H7 (cell line): ENCODE measurements around the gene ANKRD13D. TPM values are rescaled to one million over a fixed set of nuclear protein-coding genes. Genes with fewer than 3 reads are reported as not detected.

Source experiments
- DNase-seq: peaks from one replicate; pipeline ENCODE4 v3.0.0; 2012
- H3K27me3 ChIP-seq: 2 replicates; pipeline ENCODE4 v1.6.0; 2011; ENCODE audit warnings: mild to moderate bottlenecking, low read length; ENCODE audit not compliant: control insufficient read depth, insufficient read depth
- H3K36me3 ChIP-seq: replicated peaks from 2 replicates; pipeline ENCODE4 v1.5.1; 2011; ENCODE audit warnings: low read length; ENCODE audit not compliant: control insufficient read depth, insufficient read depth
- H3K4me3 ChIP-seq: 2 replicates; pipeline ENCODE4 v1.5.1; 2011; ENCODE audit warnings: low read depth, mild to moderate bottlenecking, control low read depth, low read length, moderate library complexity; ENCODE audit not compliant: insufficient read depth
- total RNA-seq: library from RNA; depleted of rRNA; stranded (reverse); fragments of >200 nt; shearing (Covaris generic); gene quantifications from 2 replicates; pipeline ENCODE4 v1.2.3, GENCODE V29; 2014

Gene ANKRD13D
- total RNA-seq, 1 experiment from 2014 or later, result 32.2 TPM

DNA sequence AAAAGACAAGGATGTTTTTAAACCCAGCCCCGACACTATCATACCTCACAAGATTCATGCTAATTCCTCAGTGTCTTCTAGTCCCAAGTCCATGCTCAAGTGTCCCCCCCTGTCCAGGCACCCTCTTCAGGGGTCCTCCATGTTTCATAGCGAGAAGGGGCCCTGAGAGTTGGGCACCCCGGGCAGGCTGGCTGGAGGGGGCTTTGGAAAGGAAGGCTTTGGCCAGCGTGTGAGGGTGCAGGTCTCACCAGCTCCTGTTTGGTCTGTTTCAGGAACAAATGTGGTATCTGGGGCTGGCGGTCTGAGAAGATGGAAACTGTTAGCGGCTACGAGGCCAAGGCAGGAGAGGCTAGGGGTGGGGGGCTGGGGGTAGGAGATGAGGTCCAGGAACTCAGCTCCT, 9.7 kb downstream of the ANKRD13D start:
- no peak for DNase-seq
- Histone ChIP-seq H3K4me3 (no peak overlapping the region), H3K27me3 (no peaks in the 10 kb centered on the region), H3K36me3 (peaks cover 2% of the 10 kb centered on the region)

DNA sequence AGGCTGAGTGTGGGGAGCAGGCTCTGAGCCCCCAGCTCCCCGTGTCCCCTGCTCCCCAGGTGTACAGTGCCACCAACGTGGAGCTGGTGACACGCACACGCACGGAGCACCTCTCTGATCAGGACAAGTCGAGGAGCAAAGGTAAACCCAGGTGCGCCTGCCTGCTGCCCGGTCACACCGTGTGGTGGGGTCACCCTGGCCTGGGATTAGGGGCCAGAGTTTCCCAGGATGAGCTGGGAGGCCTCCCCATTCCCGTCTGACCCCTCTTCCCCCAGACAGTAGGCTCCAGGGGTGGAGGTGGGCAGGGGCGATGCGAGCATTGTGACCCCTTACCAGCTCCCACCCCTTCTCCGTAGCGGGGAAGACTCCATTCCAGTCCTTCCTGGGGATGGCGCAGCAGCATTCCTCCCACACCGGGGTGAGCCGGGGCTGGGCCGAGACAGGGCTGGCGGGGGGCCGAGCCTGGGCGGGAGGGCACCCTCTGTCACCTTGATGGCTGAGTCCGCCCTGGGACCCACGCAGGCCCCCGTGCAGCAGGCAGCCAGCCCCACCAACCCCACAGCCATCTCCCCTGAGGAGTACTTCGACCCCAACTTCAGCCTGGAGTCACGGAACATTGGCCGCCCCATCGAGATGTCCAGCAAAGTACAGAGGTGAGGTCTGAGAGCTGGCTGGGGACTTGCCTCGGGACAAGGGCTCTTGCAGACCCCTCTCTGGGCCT, 10.5 kb downstream of the ANKRD13D start:
- peaks cover 2% of the 10 kb centered on the region for H3K36me3 ChIP-seq
- DNase-seq, result no peak
- peaks cover 3% of the 10 kb centered on the region; the same call in 1 of the 2 replicates for H3K27me3 ChIP-seq
- no peak overlapping the region for H3K4me3 ChIP-seq

DNA sequence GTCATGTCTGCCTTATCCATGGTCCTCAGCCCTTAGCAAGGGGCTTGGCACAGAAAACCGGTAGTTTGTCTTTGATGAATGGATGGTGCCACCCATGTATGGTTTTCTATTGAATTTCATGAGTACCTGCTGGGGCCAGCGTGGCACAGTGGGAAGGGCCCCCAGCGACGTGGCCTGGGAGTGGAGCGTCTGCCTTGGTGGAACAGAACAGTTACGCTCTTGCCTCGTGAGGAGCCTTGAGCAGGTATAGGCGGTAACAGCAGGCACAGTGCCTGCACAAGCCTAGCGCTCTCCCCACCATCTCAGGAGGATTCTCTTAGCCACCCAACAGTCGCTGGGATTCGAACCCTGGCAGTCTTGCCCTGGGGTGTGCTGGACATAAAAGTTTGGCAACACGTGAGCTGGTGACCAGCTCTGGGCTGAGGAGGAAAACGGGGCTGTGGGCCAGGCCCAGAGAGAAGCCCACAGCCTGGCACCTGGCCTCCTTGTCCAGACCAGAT, 11.2 kb downstream of the ANKRD13D start:
- DNase-seq, result no peak
- Histone ChIP-seq H3K27me3 (peaks cover 3% of the 10 kb centered on the region; the same call in 1 of the 2 replicates), H3K36me3 (peaks cover 2% of the 10 kb centered on the region), H3K4me3 (no peak overlapping the region)

DNA sequence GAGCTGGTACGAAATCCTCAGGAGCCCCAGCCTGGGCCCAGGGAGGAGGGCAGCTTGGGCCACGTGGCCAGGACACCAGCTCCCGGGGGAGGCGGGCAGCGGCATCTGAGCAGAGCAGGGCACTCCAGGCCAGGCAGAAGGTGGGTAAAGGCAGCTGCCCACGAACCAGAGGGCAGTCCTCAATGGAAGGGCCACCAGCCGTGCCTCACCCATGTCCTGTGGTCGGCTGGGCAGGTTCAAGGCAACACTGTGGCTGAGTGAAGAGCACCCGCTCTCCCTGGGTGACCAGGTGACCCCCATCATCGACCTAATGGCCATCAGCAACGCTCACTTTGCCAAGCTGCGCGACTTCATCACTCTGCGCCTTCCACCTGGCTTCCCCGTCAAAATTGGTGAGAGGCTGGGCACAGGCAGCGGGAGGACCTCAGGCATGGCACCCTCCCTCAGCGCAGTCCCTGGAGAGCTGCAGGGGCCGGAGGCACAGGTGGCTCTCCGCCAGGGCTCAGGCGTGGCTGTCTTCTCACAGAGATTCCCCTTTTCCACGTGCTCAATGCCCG, 11.7 kb downstream of the ANKRD13D start:
- Histone ChIP-seq H3K4me3 (no peak overlapping the region), H3K36me3 (peaks cover 2% of the 10 kb centered on the region), H3K27me3 (peaks cover 3% of the 10 kb centered on the region; the same call in 1 of the 2 replicates)
- DNase-seq, result no peak

DNA sequence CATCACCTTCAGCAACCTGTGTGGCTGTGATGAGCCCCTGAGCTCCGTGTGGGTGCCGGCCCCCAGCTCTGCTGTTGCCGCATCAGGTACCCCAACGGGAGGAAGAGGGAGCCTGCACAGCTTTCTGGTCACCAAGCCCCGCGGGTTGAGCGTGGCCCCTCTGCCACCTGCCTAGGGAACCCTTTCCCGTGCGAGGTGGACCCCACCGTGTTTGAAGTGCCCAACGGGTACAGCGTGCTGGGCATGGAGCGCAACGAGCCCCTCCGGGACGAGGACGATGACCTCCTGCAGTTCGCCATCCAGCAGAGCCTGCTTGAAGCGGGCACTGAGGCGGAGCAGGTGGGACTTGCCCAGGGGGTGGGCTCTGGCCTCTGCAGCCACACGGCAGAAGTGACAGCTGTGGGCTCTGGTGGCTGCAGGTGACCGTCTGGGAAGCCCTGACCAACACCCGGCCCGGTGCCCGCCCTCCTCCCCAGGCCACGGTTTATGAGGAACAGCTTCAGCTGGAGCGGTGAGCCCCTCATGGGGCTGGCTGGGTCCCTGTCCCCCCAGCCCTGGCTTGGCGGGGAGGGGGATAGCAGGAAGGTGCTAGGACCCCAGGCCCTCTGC, 12.3 kb downstream of the ANKRD13D start:
- DNase-seq, result no peak
- Histone ChIP-seq H3K4me3 (peak overlapping the region; percentile 86; the same call in 1 of the 2 replicates), H3K27me3 (peaks cover 3% of the 10 kb centered on the region; the same call in 1 of the 2 replicates), H3K36me3 (peaks cover 2% of the 10 kb centered on the region)

DNA sequence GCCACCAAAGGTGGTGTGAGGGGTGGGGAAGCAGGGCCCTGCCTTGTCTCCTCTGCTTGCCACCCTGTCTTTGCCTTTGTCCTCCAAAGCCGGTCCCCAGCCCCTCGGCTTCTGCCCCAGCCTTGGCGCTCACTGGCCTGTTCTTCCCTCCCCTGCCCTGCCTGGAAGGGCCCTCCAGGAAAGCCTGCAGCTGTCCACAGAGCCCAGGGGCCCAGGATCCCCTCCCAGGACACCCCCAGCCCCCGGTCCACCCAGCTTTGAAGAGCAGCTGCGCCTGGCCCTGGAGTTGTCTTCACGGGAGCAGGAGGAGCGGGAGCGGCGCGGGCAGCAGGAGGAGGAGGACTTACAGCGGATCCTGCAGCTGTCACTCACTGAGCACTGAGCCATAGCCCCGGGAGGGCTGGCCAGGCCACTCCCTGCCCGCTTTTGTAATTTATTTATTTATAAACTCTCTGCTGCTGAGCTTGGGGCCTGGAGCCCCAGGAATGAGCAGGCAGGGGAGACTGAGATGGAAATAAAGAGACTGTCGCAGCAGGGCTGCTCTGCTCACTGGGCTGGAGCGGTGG, 12.9 kb downstream of the ANKRD13D start:
- H3K27me3 ChIP-seq, result peaks cover 3% of the 10 kb centered on the region; the same call in 1 of the 2 replicates
- peak; percentile 91 for DNase-seq
- H3K36me3 ChIP-seq, result peaks cover 2% of the 10 kb centered on the region
- H3K4me3 ChIP-seq, result peak overlapping the region; percentile 86

DNA sequence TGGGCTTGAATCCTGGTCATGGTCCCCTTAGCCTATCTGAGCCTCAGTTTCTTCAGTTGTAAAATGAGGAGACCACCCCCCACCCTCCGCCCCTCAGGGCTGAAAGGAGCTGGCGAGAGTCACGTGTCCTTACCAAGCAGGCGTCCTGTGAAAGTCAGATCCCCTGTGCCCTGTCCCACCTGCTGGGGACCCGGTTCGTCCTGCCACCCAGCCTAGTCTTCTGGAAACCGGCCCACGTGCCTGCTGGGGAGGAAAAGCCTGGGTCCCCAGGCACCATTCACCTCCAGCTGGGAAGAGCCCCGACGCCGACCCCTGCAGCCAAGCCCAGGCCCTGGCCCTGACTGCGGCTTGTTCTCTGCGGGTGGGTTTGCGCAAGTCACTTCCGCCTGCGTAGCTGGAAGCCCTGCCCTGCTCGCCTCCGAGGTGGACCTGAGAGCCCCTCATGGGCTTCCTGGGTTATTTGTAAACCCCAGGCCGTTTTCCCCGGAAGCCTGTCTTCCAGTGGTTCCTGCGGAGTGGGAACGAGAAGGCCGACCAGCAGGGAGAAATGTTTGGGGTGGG, 13.5 kb downstream of the ANKRD13D start:
- peaks cover 2% of the 10 kb centered on the region for H3K36me3 ChIP-seq
- peak overlapping the region; percentile 86 for H3K4me3 ChIP-seq
- peak; percentile 89 for DNase-seq
- H3K27me3 ChIP-seq, result peaks cover 3% of the 10 kb centered on the region; the same call in 1 of the 2 replicates

DNA sequence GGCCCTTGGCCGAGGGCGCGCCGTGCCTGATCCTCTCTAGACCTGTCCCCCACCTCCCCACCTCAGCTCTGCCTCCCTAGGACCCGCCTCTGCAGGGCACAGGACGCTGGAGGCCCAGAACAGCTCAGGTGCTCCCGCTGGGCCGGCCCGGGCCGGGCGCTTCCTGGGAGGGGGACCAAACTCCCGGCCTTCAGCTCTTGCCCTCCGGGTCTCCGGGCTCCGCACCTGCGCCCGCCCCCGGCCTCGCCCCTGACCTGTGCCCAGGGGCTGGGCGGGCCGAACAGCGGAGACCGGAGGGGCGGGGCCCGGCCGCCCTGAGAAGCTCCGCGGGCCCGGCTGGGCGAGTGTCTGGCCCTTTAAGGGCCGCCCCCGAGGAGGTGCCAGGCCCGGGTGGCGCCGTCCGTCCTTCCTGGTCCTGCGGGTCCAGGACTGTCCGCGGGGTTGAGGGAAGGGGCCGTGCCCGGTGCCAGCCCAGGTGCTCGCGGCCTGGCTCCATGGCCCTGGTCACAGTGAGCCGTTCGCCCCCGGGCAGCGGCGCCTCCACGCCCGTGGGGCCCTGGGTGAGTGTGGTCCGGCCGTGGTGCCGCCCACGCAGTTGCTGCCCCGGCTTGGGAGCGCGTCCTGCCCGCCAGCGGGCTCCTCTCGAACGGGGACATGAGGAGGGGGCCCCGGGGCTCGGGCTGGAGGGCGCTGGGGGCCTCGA, 14.2 kb downstream of the ANKRD13D start, which contains the start of gene SSH3:
Gene SSH3, plus strand, starts transcription at position 399 of the 703 bp plus-strand sequence. Its CDS starts 96 bp downstream, at position 495.
- H3K4me3 ChIP-seq, result peak within 1 kb of the TSS; percentile 86
- peaks cover 2% of the 10 kb centered on the region for H3K36me3 ChIP-seq
- peaks cover 3% of the 10 kb centered on the region; the same call in 1 of the 2 replicates for H3K27me3 ChIP-seq
- DNase-seq, result peak; percentile 97

DNA sequence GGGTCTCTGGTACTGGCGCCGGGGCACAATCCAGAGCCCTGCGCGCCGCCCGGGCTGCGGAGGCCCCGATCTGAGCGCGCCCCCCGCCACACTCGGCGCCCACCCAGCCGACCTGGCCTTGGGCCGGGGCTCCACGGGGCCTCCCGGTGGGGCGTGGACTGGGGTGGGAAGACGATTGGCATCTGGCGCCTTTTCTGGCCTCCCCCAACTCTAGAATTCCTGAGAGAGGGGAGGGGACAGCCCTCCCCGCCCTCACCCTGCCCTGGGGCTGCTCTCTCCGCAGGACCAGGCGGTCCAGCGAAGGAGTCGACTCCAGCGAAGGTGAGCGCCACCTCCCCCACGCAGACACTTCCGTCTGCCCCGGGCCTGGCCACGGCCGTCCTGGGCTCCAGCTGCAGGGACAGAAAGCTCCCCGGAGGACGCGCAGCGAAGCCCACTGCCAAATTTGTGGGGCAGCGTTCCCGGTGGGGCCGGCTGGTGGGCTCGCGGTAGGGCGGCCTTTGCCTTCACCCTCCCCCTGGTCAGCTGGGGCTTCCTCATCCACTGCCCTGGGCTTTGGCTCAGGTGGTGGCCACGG, 14.8 kb downstream of the ANKRD13D start:
- Histone ChIP-seq H3K36me3 (peaks cover 2% of the 10 kb centered on the region), H3K4me3 (peak overlapping the region; percentile 86), H3K27me3 (peaks cover 3% of the 10 kb centered on the region; the same call in 1 of the 2 replicates)
- DNase-seq, result peak; percentile 84

DNA sequence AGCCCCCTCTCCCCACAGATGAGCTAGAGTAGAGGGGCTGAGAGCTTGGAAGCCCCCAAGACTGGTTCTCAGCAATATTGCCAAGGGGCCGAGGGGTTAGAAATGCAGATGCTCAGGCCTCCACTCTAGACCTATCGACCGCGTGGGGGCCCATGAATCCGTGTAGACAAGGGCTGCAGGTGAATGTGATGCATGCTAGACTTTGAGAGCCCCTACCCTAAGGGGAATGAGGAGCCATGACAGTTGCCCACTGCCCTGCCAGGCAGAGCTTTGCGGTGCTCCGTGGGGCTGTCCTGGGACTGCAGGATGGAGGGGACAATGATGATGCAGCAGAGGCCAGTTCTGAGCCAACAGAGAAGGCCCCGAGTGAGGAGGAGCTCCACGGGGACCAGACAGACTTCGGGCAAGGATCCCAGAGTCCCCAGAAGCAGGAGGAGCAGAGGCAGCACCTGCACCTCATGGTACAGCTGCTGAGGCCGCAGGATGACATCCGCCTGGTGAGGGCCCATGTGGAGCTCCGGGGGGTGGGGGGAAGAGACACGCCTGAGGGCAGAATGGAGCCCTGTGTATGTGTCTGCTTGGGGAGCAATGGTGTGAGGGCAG, 15.5 kb downstream of the ANKRD13D start:
- H3K36me3 ChIP-seq, result peaks cover 1% of the 10 kb centered on the region
- peak overlapping the region; percentile 86 for H3K4me3 ChIP-seq
- H3K27me3 ChIP-seq, result peaks cover 3% of the 10 kb centered on the region; the same call in 1 of the 2 replicates
- DNase-seq, result peak; percentile 46

DNA sequence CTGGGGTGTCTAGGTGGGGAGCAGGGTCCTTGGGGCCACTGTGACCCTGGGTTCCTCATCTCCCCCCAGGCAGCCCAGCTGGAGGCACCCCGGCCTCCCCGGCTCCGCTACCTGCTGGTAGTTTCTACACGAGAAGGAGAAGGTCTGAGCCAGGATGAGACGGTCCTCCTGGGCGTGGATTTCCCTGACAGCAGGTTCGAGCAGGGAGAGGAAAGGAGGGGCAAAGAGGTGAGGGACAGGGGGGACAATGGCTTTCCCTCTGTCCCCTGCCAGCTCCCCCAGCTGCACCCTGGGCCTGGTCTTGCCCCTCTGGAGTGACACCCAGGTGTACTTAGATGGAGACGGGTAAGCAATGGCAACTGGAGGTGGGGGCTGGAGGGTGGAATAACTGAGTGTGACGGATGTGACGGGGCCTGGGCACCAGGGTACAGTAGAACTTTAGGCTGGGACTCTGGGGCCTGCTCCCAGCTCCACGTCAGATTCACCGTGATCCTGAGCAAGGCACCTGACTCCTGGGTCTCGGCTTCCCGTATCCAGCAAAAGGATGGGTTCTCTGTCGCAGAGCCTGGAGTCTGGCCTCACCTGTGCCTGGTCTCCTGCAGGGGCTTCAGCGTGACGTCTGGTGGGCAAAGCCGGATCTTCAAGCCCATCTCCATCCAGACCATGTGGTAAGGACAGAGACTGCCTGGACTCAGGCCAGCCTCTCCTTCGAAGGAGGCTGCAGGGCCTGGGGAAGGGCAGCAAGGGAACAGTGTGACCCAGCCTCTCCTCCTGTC, 17.9 kb downstream of the ANKRD13D start:
- no peak overlapping the region for H3K4me3 ChIP-seq
- peaks cover 1% of the 10 kb centered on the region for H3K36me3 ChIP-seq
- H3K27me3 ChIP-seq, result peaks cover 3% of the 10 kb centered on the region; the same call in 1 of the 2 replicates
- no peak for DNase-seq

DNA sequence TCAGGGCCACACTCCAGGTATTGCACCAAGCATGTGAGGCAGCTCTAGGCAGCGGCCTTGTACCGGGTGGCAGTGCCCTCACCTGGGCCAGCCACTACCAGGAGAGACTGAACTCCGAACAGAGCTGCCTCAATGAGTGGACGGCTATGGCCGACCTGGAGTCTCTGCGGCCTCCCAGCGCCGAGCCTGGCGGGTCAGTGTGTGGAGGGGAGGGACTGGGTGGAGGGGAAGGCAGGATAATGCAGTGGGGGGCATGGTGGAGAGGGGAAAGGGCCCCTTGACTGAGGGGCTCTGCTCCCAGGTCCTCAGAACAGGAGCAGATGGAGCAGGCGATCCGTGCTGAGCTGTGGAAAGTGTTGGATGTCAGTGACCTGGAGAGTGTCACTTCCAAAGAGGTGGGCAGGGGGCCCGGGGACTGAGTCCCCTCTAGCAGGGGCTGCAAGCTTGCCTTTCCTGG, 18.5 kb downstream of the ANKRD13D start:
- Histone ChIP-seq H3K27me3 (peaks cover 3% of the 10 kb centered on the region; the same call in 1 of the 2 replicates), H3K36me3 (peaks cover 1% of the 10 kb centered on the region), H3K4me3 (no peak overlapping the region)
- no peak for DNase-seq
